HG03520 (cell line): Measurements from ENCODE around the gene WRNIP1.

Experiments
- ATAC-seq: cut with Tn5 transposase; IDR thresholded peaks from one replicate; pipeline ENCODE4 v1.9.1; 2021; ENCODE audit warnings: mild to moderate bottlenecking, moderate library complexity; ENCODE audit not compliant: unreplicated experiment

The WRNIP1 gene

GRCh38 chr6:2740581-2740980 lies 24.6 kb upstream of the WRNIP1 start:
- ATAC-seq = no peak

GRCh38 chr6:2741756-2742155 lies 23.4 kb upstream of the WRNIP1 start:
- no peak for ATAC-seq

GRCh38 chr6:2743280-2744208 lies 21.6 kb upstream of the WRNIP1 start:
- no peak for ATAC-seq

- no peak for ATAC-seq
These were observed 20.9 kb upstream of the WRNIP1 start for GRCh38 chr6:2744209-2744771.

GRCh38 chr6:2744778-2745177 lies 20.4 kb upstream of the WRNIP1 start:
- no peak for ATAC-seq

GRCh38 chr6:2745246-2745645 lies 19.9 kb upstream of the WRNIP1 start:
- no peak for ATAC-seq

GRCh38 chr6:2746557-2747061 lies 18.6 kb upstream of the WRNIP1 start:
- ATAC-seq = no peak

- no peak for ATAC-seq
These were observed 17.0 kb upstream of the WRNIP1 start for GRCh38 chr6:2748183-2748582.

GRCh38 chr6:2749969-2750600 lies 15.1 kb upstream of the WRNIP1 start:
- no peak for ATAC-seq

GRCh38 chr6:2750832-2751231 lies 14.4 kb upstream of the WRNIP1 start, which contains the start of gene MYLK4:
MYLK4 (minus strand) TSS chr6:2750922; CDS start chr6:2749294, 1,628 bp downstream.
- ATAC-seq = no peak

GRCh38 chr6:2751871-2752270 lies 13.3 kb upstream of the WRNIP1 start:
- ATAC-seq = no peak

- ATAC-seq = no peak
These were observed 12.6 kb upstream of the WRNIP1 start for GRCh38 chr6:2752477-2753109.

GRCh38 chr6:2753110-2753489 lies 12.1 kb upstream of the WRNIP1 start:
- ATAC-seq = no peak

- no peak for ATAC-seq
These were observed 11.4 kb upstream of the WRNIP1 start for GRCh38 chr6:2753743-2754142.

- ATAC-seq = no peak
These were observed 10.8 kb upstream of the WRNIP1 start for GRCh38 chr6:2754393-2754792.

GRCh38 chr6:2754911-2755310 lies 10.3 kb upstream of the WRNIP1 start:
- ATAC-seq = no peak

GRCh38 chr6:2755456-2755855 lies 9.7 kb upstream of the WRNIP1 start:
- ATAC-seq = no peak

- ATAC-seq = no peak
These were observed 9.0 kb upstream of the WRNIP1 start for GRCh38 chr6:2756241-2756640.

- ATAC-seq = no peak
These were observed 8.4 kb upstream of the WRNIP1 start for GRCh38 chr6:2756687-2757224.

GRCh38 chr6:2758980-2759379 lies 6.2 kb upstream of the WRNIP1 start:
- ATAC-seq = no peak
